Measurements from ENCODE around the gene TTC21B.

The TTC21B gene

DNA sequence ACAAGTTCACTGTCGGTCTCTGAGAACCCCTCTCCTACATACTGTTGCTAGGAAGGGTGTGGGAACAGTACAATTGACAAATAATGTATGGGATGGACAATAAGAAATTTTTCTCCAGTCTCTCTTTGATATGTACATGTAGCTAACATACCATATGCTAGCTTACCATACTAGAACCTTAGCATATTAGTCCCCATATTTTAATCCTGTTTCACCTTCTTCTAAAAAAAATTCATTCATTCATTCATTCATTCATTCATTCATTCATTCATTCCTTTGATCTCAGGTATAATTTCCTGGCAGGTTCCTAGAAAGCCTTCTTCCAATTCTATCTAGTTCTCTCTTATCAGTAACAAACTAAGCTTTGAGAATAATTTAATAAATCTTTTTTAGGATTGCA lies 62.2 kb downstream of the TTC21B start:
- POLR2A ChIA-PET = no interaction called here
- Histone ChIP-seq H3K36me3 (ENCODE audit: control insufficient read depth in 4 of 4, insufficient read depth in 4 of 4, low read length in 3 of 4) (peaks cover 15 to 47% (median 31%) of the 10 kb centered on the region in 4 experiments), H3K4me3 (ENCODE audit: control insufficient read depth in 1 of 7, extremely low read depth in 1 of 7, insufficient read depth in 4 of 7, low read depth in 2 of 7, low read length in 6 of 7) (no peak overlapping the region), H3K27me3 (replicated peaks in 2 of 5; ENCODE audit: control insufficient read depth in 4 of 5, insufficient read depth in 5 of 5, low read length in 4 of 5) (no peaks in the 10 kb centered on the region), H3K9me3 (ENCODE audit: control extremely low read depth in 1 of 5, control insufficient read depth in 4 of 5, insufficient read depth in 2 of 5, low read depth in 1 of 5, low read length in 4 of 5) (no peaks in the 10 kb centered on the region), H3K4me1 (ENCODE audit: control extremely low read depth in 1 of 4, control insufficient read depth in 4 of 4, insufficient read depth in 4 of 4, low read length in 3 of 4) (peaks cover 0 to 5% (median 0%) of the 10 kb centered on the region in 4 experiments), H3K27ac (ENCODE audit: insufficient read depth in 1 of 2, low read depth in 1 of 2, low read length in 2 of 2, poor library complexity in 1 of 2, severe bottlenecking in 2 of 2) (no peak overlapping the region)
- CTCF ChIA-PET = interaction anchor here (1.2 to 1.5 kb wide), 2 partner anchors 17 to 23 kb away, joined by 3 read pairs; no protein-coding TSS in a partner anchor
- WGBS (ENCODE audit: insufficient coverage) = no CpG with 5 or more reads among the region's 1 CpG
- DNase-seq = no peak

DNA sequence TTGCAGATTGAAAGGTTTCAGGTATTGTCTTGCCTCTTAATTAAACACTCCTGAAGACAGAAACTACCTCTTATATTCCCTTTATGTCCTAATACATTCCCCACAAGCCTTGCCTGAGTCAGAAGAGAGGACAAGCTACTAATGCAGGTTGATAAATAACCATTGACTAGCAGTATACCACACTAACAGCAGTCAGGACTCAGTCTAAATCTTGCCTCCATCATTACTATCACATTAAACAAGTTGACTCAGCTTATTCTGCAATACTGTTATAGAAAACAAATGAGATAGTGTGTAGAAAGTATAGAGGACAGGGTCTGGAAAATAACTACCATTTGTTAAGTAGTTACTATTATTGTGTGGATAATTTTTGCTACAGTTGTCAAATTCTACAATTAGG lies 63.8 kb downstream of the TTC21B start:
- Histone ChIP-seq H3K27ac (ENCODE audit: insufficient read depth in 1 of 2, low read depth in 1 of 2, low read length in 2 of 2, poor library complexity in 1 of 2, severe bottlenecking in 2 of 2) (no peak overlapping the region), H3K36me3 (ENCODE audit: control insufficient read depth in 4 of 4, insufficient read depth in 4 of 4, low read length in 3 of 4) (peaks cover 12 to 48% (median 33%) of the 10 kb centered on the region in 4 experiments), H3K27me3 (replicated peaks in 2 of 5; ENCODE audit: control insufficient read depth in 4 of 5, insufficient read depth in 5 of 5, low read length in 4 of 5) (no peaks in the 10 kb centered on the region), H3K9me3 (ENCODE audit: control extremely low read depth in 1 of 5, control insufficient read depth in 4 of 5, insufficient read depth in 2 of 5, low read depth in 1 of 5, low read length in 4 of 5) (no peaks in the 10 kb centered on the region), H3K4me1 (ENCODE audit: control extremely low read depth in 1 of 4, control insufficient read depth in 4 of 4, insufficient read depth in 4 of 4, low read length in 3 of 4) (peaks cover 0 to 5% (median 0%) of the 10 kb centered on the region in 4 experiments), H3K4me3 (ENCODE audit: control insufficient read depth in 1 of 7, extremely low read depth in 1 of 7, insufficient read depth in 4 of 7, low read depth in 2 of 7, low read length in 6 of 7) (no peak overlapping the region)
- ChIA-PET CTCF (interaction anchor here (1.0 kb wide), 1 partner anchor 10 kb away, joined by 3 read pairs; no protein-coding TSS in a partner anchor), POLR2A (no interaction called here)
- DNase-seq = no peak

DNA sequence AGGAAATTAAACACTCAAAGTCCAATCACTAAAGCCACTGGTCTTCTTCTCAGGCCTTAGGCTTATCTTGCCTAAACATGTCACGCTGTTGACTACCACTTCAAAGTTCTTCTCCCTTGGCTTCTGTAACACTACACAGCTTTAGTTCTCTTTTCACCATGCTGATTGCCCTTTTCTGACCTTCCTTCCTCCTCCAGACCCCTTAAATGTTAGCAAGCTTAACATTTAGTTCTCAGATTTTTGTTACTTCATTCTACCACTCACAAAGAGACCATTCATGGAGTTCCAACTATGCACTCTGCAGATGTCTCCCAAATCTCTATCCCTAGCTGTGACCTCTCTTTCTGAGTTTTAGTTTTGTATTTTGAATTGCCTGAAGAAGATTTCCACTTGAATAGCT lies 64.4 kb downstream of the TTC21B start:
- H3K27ac ChIP-seq (ENCODE audit: insufficient read depth in 1 of 2, low read depth in 1 of 2, low read length in 2 of 2, poor library complexity in 1 of 2, severe bottlenecking in 2 of 2) = no peak overlapping the region
- peaks cover 8 to 47% (median 30%) of the 10 kb centered on the region in 4 experiments for H3K36me3 ChIP-seq (ENCODE audit: control insufficient read depth in 4 of 4, insufficient read depth in 4 of 4, low read length in 3 of 4)
- no peak overlapping the region for H3K4me3 ChIP-seq (ENCODE audit: control insufficient read depth in 1 of 7, extremely low read depth in 1 of 7, insufficient read depth in 4 of 7, low read depth in 2 of 7, low read length in 6 of 7)
- H3K27me3 ChIP-seq (replicated peaks in 2 of 5; ENCODE audit: control insufficient read depth in 4 of 5, insufficient read depth in 5 of 5, low read length in 4 of 5) = no peaks in the 10 kb centered on the region
- H3K9me3 ChIP-seq (ENCODE audit: control extremely low read depth in 1 of 5, control insufficient read depth in 4 of 5, insufficient read depth in 2 of 5, low read depth in 1 of 5, low read length in 4 of 5) = no peaks in the 10 kb centered on the region
- ChIA-PET CTCF (interaction anchor here (1.0 to 1.9 kb wide), 2 partner anchors 10 to 15 kb away, joined by 3 to 5 read pairs; no protein-coding TSS in a partner anchor), POLR2A (no interaction called here)
- WGBS (ENCODE audit: insufficient coverage) = 95% methylated on average over 1 of the region's 1 CpG
- peaks cover 0 to 5% (median 0%) of the 10 kb centered on the region in 4 experiments for H3K4me1 ChIP-seq (ENCODE audit: control extremely low read depth in 1 of 4, control insufficient read depth in 4 of 4, insufficient read depth in 4 of 4, low read length in 3 of 4)
- no peak for DNase-seq

DNA sequence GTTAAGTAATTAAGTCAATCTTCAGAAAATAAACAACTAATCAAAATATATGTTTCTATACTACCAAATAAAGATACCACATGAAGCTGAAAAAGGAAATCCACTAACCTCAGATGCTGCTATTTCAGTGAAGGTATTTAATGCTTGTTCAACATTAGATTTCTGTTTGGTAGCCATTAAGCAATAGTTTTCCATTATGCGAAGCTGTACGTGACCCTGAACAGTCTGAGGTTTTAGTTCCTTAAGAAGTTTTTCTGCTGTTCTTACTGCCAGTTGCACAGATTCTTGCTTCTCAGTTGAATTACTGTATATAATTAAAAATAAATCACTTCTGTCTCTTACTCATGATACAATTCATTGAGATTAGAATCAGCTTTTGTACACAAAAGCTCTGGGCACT lies 65.4 kb downstream of the TTC21B start:
- no peak overlapping the region for H3K27ac ChIP-seq (ENCODE audit: insufficient read depth in 1 of 2, low read depth in 1 of 2, low read length in 2 of 2, poor library complexity in 1 of 2, severe bottlenecking in 2 of 2)
- DNase-seq = no peak

DNA sequence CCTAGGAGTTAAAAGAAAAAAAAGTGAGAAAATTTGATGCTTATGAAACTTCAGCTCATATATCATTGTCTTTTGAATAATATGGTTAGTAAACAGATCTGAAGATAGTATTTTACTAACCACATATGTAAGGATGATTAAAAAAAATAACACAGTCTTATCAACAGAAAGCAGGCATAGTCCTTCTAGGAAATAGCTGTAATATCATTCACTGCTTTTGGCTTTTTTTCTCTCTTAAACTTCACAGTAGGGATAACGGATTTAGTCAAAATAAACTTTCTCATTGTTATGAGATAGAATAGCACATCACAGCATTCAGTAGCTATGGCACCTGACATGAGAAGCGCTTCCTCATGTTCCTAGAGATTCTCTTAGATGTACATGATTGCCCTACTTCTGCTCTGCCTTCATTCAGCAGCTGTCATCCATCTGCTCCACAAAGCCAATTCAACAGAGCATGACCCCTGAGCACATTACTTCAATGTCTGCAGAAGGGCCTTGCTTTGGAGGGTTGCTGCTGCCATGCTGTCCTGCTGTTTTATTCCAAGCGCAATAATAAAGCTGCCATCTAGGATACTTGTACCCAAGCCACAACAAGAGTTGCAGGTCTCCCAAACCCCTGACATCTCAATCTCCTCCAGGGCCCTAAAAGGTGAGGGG lies 67.0 kb downstream of the TTC21B start:
- no peak overlapping the region for H3K4me3 ChIP-seq (ENCODE audit: control insufficient read depth in 1 of 7, extremely low read depth in 1 of 7, insufficient read depth in 4 of 7, low read depth in 2 of 7, low read length in 6 of 7)
- H3K27ac ChIP-seq (ENCODE audit: insufficient read depth in 1 of 2, low read depth in 1 of 2, low read length in 2 of 2, poor library complexity in 1 of 2, severe bottlenecking in 2 of 2) = no peak overlapping the region
- DNase-seq = peak in 2 of 3 donors; percentile 17 to 41
- H3K36me3 ChIP-seq (ENCODE audit: control insufficient read depth in 4 of 4, insufficient read depth in 4 of 4, low read length in 3 of 4) = peaks cover 6 to 50% (median 29%) of the 10 kb centered on the region in 4 experiments
- no peaks in the 10 kb centered on the region for H3K9me3 ChIP-seq (ENCODE audit: control extremely low read depth in 1 of 5, control insufficient read depth in 4 of 5, insufficient read depth in 2 of 5, low read depth in 1 of 5, low read length in 4 of 5)
- ChIA-PET CTCF (interaction anchor here (0.8 to 1.1 kb wide), 2 partner anchors 12 to 870 kb away, joined by 3 to 4 read pairs; no protein-coding TSS in a partner anchor), POLR2A (no interaction called here)
- H3K27me3 ChIP-seq (replicated peaks in 2 of 5; ENCODE audit: control insufficient read depth in 4 of 5, insufficient read depth in 5 of 5, low read length in 4 of 5) = no peaks in the 10 kb centered on the region
- 93% methylated on average over 3 of the region's 3 CpGs for WGBS (ENCODE audit: insufficient coverage)
- peaks cover 0 to 5% (median 0%) of the 10 kb centered on the region in 4 experiments for H3K4me1 ChIP-seq (ENCODE audit: control extremely low read depth in 1 of 4, control insufficient read depth in 4 of 4, insufficient read depth in 4 of 4, low read length in 3 of 4)

More for the DNA sequence above, 65.4 kb downstream of the TTC21B start:
- Histone ChIP-seq H3K27me3 (replicated peaks in 2 of 5; ENCODE audit: control insufficient read depth in 4 of 5, insufficient read depth in 5 of 5, low read length in 4 of 5) (no peaks in the 10 kb centered on the region), H3K9me3 (ENCODE audit: control extremely low read depth in 1 of 5, control insufficient read depth in 4 of 5, insufficient read depth in 2 of 5, low read depth in 1 of 5, low read length in 4 of 5) (no peaks in the 10 kb centered on the region), H3K36me3 (ENCODE audit: control insufficient read depth in 4 of 4, insufficient read depth in 4 of 4, low read length in 3 of 4) (peaks cover 10 to 47% (median 30%) of the 10 kb centered on the region in 4 experiments), H3K4me1 (ENCODE audit: control extremely low read depth in 1 of 4, control insufficient read depth in 4 of 4, insufficient read depth in 4 of 4, low read length in 3 of 4) (peaks cover 0 to 5% (median 0%) of the 10 kb centered on the region in 4 experiments), H3K4me3 (ENCODE audit: control insufficient read depth in 1 of 7, extremely low read depth in 1 of 7, insufficient read depth in 4 of 7, low read depth in 2 of 7, low read length in 6 of 7) (no peak overlapping the region)
- ChIA-PET POLR2A (interaction anchor here (0.7 kb wide), 1 partner anchor 52 kb away, joined by 4 read pairs; no protein-coding TSS in a partner anchor), CTCF (interaction anchor here (1.9 kb wide), 1 partner anchor 14 kb away, joined by 5 read pairs; no protein-coding TSS in a partner anchor)
- WGBS (ENCODE audit: insufficient coverage) = no CpG with 5 or more reads among the region's 2 CpGs

DNA sequence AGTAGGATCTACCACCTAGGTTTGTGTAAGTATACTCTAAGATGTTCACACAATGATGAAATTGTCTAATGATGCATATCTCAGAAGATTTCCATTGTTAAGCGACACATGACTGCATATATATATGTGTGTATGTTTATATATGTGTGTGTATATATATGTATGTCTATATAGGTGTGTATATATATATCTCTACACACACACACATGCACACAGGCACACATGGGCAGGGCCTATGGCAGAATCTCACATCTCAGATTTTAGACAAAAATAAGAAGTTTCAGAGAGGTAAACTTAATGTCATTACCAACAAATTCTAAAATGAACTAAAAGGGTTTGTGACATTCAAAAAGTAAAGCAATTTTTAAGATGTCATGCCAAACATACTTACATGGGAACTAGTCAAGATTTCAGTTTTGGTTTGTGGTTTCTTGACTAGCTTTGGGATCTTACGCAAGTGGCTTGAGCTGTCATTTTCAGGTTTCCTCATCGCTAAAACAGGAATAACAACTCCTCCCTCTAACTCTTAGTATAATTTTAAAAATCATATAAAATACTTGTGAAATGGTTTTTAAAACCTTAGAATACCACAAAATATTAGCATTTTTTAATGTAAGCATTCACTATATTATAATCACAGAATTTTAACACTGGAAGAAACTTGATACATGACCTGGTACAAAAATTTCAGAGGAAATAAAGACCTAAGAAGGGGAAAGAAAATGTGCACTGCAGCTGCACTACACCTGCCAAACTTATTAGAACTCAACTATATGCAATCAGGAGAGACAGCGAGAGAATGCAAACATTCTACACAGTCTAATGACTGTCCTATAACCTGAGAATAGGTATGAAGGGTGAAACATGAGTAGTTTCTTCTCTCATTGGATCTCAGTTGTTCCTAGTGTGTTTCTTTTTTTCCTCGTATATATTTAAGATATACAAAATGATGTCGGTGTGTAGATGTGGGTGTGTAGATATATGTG lies 75.7 kb downstream of the TTC21B start:
- H3K36me3 ChIP-seq (ENCODE audit: control insufficient read depth in 4 of 4, insufficient read depth in 4 of 4, low read length in 3 of 4) = peaks cover 6 to 29% (median 18%) of the 10 kb centered on the region in 4 experiments
- CTCF ChIA-PET = interaction anchor here (1.0 kb wide), 1 partner anchor 475 kb away, joined by 3 read pairs; no protein-coding TSS in a partner anchor
- H3K4me1 ChIP-seq (ENCODE audit: control extremely low read depth in 1 of 4, control insufficient read depth in 4 of 4, insufficient read depth in 4 of 4, low read length in 3 of 4) = peaks cover 0 to 17% (median 7%) of the 10 kb centered on the region in 4 experiments
- no peaks in the 10 kb centered on the region for H3K9me3 ChIP-seq (ENCODE audit: control extremely low read depth in 1 of 5, control insufficient read depth in 4 of 5, insufficient read depth in 2 of 5, low read depth in 1 of 5, low read length in 4 of 5)
- POLR2A ChIA-PET = no interaction called here
- peak; percentile 48 to 77 (median 75) for DNase-seq
- 100% methylated on average over 1 of the region's 6 CpGs for WGBS (ENCODE audit: insufficient coverage)
- H3K27ac ChIP-seq (ENCODE audit: insufficient read depth in 1 of 2, low read depth in 1 of 2, low read length in 2 of 2, poor library complexity in 1 of 2, severe bottlenecking in 2 of 2) = no peak overlapping the region
- H3K4me3 ChIP-seq (ENCODE audit: control insufficient read depth in 1 of 7, extremely low read depth in 1 of 7, insufficient read depth in 4 of 7, low read depth in 2 of 7, low read length in 6 of 7) = no peak overlapping the region
- no peaks in the 10 kb centered on the region for H3K27me3 ChIP-seq (replicated peaks in 2 of 5; ENCODE audit: control insufficient read depth in 4 of 5, insufficient read depth in 5 of 5, low read length in 4 of 5)
